ENCODE measurements around the gene CHST4.

- TF ChIP-seq CTCF (conservative IDR thresholded peaks at IDR 0.05; ENCODE audit: low read depth, low read length) (no peak), POLR2A (IDR thresholded peaks at IDR 0.05; ENCODE audit: low read depth, low read length) (no peak), SMC3 (IDR thresholded peaks at IDR 0.05; ENCODE audit: low read depth, low read length) (no peak), RFX5 (IDR thresholded peaks at IDR 0.05; ENCODE audit: low read depth, low read length) (no peak), BHLHE40 (IDR thresholded peaks at IDR 0.05; ENCODE audit: low read depth, low read length) (no peak), RAD21 (IDR thresholded peaks at IDR 0.05; ENCODE audit: low read length) (no peak), CEBPB (IDR thresholded peaks at IDR 0.05; ENCODE audit: low read depth, low read length) (no peak)
Observed at GRCh38 chr16:71532366-71532765, 6.1 kb downstream of the CHST4 start.

Measured in IMR-90 (cell line).